Stimulated activated naive CD8-positive, alpha-beta T cell treated with anti-CD3 and anti-CD28 coated beads, Interleukin-15, Interleukin-2, amounts not matched to agents 100 U/mL and 50 U/mL, for 24 hours (primary cell): ENCODE data around the gene BCAS3.
A peak's percentile ranks its signal among the peaks of the same experiment; 100 is the strongest.

Experiments used
- ATAC-seq: fragments of 150-1000 bp; cut with Tn5 transposase; one replicate; pipeline ENCODE4 v1.10.0; 2021
- DNase-seq: peaks from one replicate; pipeline ENCODE4 v3.0.0; 2021

BCAS3 gene

GRCh38 chr17:61409301-61410112 lies 731.9 kb downstream of the BCAS3 start:
- DNase-seq (peak; percentile 63), ATAC-seq (no peak)

- peak; percentile 40 for ATAC-seq
- DNase-seq = peak; percentile 86
Observed at GRCh38 chr17:61410141-61411010, 732.7 kb downstream of the BCAS3 start.

- DNase-seq (no peak), ATAC-seq (no peak)
Observed at GRCh38 chr17:61411011-61411260, 733.3 kb downstream of the BCAS3 start.

- peak; percentile 42 for DNase-seq
- no peak for ATAC-seq
Observed at GRCh38 chr17:61411261-61412142, 733.9 kb downstream of the BCAS3 start.

- peak; percentile 73 for ATAC-seq
- peak; percentile 84 for DNase-seq
Observed at GRCh38 chr17:61412143-61412859, 734.6 kb downstream of the BCAS3 start.

GRCh38 chr17:61412860-61413660 lies 735.4 kb downstream of the BCAS3 start:
- ATAC-seq = no peak
- DNase-seq = no peak

GRCh38 chr17:61413661-61414126 lies 736.0 kb downstream of the BCAS3 start:
- DNase-seq (no peak), ATAC-seq (no peak)

- no peak for ATAC-seq
Observed at GRCh38 chr17:61414141-61414935, 736.7 kb downstream of the BCAS3 start.

GRCh38 chr17:61414936-61415251 lies 737.2 kb downstream of the BCAS3 start:
- no peak for ATAC-seq
- DNase-seq = no peak

More at GRCh38 chr17:61414141-61414935, 736.7 kb downstream of the BCAS3 start:
- DNase-seq = no peak

GRCh38 chr17:61415374-61416210 lies 737.9 kb downstream of the BCAS3 start:
- ATAC-seq (no peak), DNase-seq (no peak)

GRCh38 chr17:61416211-61416539 lies 738.5 kb downstream of the BCAS3 start:
- DNase-seq (no peak), ATAC-seq (no peak)

GRCh38 chr17:61416540-61417363 lies 739.1 kb downstream of the BCAS3 start:
- DNase-seq (peak; percentile 71), ATAC-seq (peak; percentile 53)

- ATAC-seq (no peak), DNase-seq (no peak)
Observed at GRCh38 chr17:61418449-61418848, 740.8 kb downstream of the BCAS3 start.

GRCh38 chr17:61419496-61420046 lies 741.9 kb downstream of the BCAS3 start:
- ATAC-seq (no peak), DNase-seq (no peak)

- no peak for DNase-seq
- no peak for ATAC-seq
Observed at GRCh38 chr17:61420052-61420451, 742.4 kb downstream of the BCAS3 start.

- ATAC-seq = no peak
- no peak for DNase-seq
Observed at GRCh38 chr17:61420745-61421398, 743.2 kb downstream of the BCAS3 start.

- ATAC-seq = no peak
- no peak for DNase-seq
Observed at GRCh38 chr17:61421460-61421859, 743.8 kb downstream of the BCAS3 start.
